Liver (tissue), 9 donors: ENCODE data around the gene ARSB. TPM values are rescaled to one million over a fixed set of nuclear protein-coding genes. Genes with fewer than 3 reads are reported as not detected.

Source experiments
- DNase-seq: peaks from one replicate; pipeline ENCODE4 v3.0.0-alpha.2; 2017; ENCODE audit warnings: low spot score
- H3K27ac ChIP-seq, 2 donors: one replicate each; pipeline ENCODE4 v1.7.0; 2013; ENCODE audit warnings: inconsistent platforms in 2 of 2, low read length in 2 of 2, control low read depth in 1 of 2, low read depth in 1 of 2, mild to moderate bottlenecking in 1 of 2
- H3K27me3 ChIP-seq, 4 donors: one replicate each; pipeline versions ENCODE4 v1.6.1 to v1.7.0; 2013; ENCODE audit warnings: low read length in 3 of 4, inconsistent platforms in 1 of 4, mild to moderate bottlenecking in 1 of 4, moderate library complexity in 1 of 4; ENCODE audit not compliant: control insufficient read depth in 4 of 4, insufficient read depth in 4 of 4
- H3K36me3 ChIP-seq, 4 donors: one replicate each; pipeline versions ENCODE4 v1.6.1 to v1.7.0; 2013; ENCODE audit warnings: low read length in 3 of 4, mild to moderate bottlenecking in 3 of 4, low read depth in 1 of 4, moderate library complexity in 1 of 4; ENCODE audit not compliant: control insufficient read depth in 4 of 4, insufficient read depth in 3 of 4
- H3K4me1 ChIP-seq, 4 donors: one replicate each; pipeline versions ENCODE4 v1.6.1 to v1.7.0; 2013; ENCODE audit warnings: low read length in 3 of 4, mild to moderate bottlenecking in 3 of 4, moderate library complexity in 1 of 4; ENCODE audit not compliant: control insufficient read depth in 4 of 4, insufficient read depth in 4 of 4
- H3K4me3 ChIP-seq, 3 donors: one replicate each; pipeline versions ENCODE4 v1.6.1 to v1.7.0; 2013; ENCODE audit warnings: low read length in 3 of 3, control low read depth in 1 of 3, low read depth in 1 of 3, mild to moderate bottlenecking in 1 of 3
- H3K9ac ChIP-seq, 2 donors: one replicate each; pipeline ENCODE4 v1.7.0; 2013; ENCODE audit warnings: low read length in 2 of 2, mild to moderate bottlenecking in 2 of 2, moderate library complexity in 2 of 2, control low read depth in 1 of 2, low read depth in 1 of 2
- H3K9me3 ChIP-seq, 4 donors: one replicate each; pipeline versions ENCODE4 v1.6.1 to v1.7.0; 2013; ENCODE audit warnings: low read length in 3 of 4; ENCODE audit not compliant: control insufficient read depth in 4 of 4
- EGR1 ChIP-seq, 2 donors: IDR thresholded peaks; 2 replicates each; pipeline ENCODE4 v1.6.1; 2016 to 2018; ENCODE audit warnings: antibody characterized with exemption in 2 of 2, low read depth in 2 of 2
- FOXA2 ChIP-seq: IDR thresholded peaks from 2 replicates; pipeline ENCODE4 v1.6.1; 2016; ENCODE audit warnings: antibody characterized with exemption
- GABPA ChIP-seq, 2 donors: IDR thresholded peaks in 1 of 2; conservative IDR thresholded peaks in 1 of 2; 2 replicates each; pipeline ENCODE4 v1.6.1; 2016; ENCODE audit warnings: antibody characterized with exemption in 2 of 2, mild to moderate bottlenecking in 1 of 2, moderate library complexity in 1 of 2
- HNF4A ChIP-seq, 2 donors: conservative IDR thresholded peaks; 2 replicates each; pipeline ENCODE4 v1.6.1; 2016; ENCODE audit warnings: antibody characterized with exemption in 2 of 2, mild to moderate bottlenecking in 2 of 2
- HNF4G ChIP-seq: IDR thresholded peaks from 2 replicates; pipeline ENCODE4 v1.6.1; 2016; ENCODE audit warnings: antibody characterized with exemption
- JUND ChIP-seq, 2 donors: IDR thresholded peaks; 2 replicates each; pipeline ENCODE4 v1.6.1; 2016; ENCODE audit warnings: antibody characterized with exemption in 2 of 2
- NR2F2 ChIP-seq: IDR thresholded peaks from 2 replicates; pipeline ENCODE4 v1.6.1; 2016; ENCODE audit warnings: antibody characterized with exemption
- RXRA ChIP-seq, 2 donors: IDR thresholded peaks; 2 replicates each; pipeline ENCODE4 v1.6.1; 2017 to 2018; ENCODE audit warnings: antibody characterized with exemption in 2 of 2, mild to moderate bottlenecking in 1 of 2
- SP1 ChIP-seq: IDR thresholded peaks from 2 replicates; pipeline ENCODE4 v1.6.1; 2018; ENCODE audit warnings: antibody characterized with exemption, mild to moderate bottlenecking
- TAF1 ChIP-seq: conservative IDR thresholded peaks from 2 replicates; pipeline ENCODE4 v1.6.1; 2016; ENCODE audit warnings: antibody characterized with exemption, mild to moderate bottlenecking
- ZBTB33 ChIP-seq: IDR thresholded peaks from 2 replicates; pipeline ENCODE4 v1.6.1; 2016; ENCODE audit warnings: antibody characterized with exemption
- WGBS: extraction: QIAGEN DNeasy Blood & Tissue Kit; methylation state at CpG from one replicate; pipeline ENCODE4 v1.1.7; 2013; 5-methylcytosine and 5-hydroxymethylcytosine counted together
- polyA plus RNA-seq, 2 donors: library from polyadenylated mRNA; stranded (reverse) in 1 of 2; unstranded in 1 of 2; fragments of 200-250 nt in 1 of 2; fragments of >200 nt in 1 of 2; fragmentation: Nextera tagmentation in 1 of 2; extraction: Ambion mirVana in 1 of 2; gene quantifications; one replicate each; pipeline versions ENCODE4 v1.2.1 to v1.2.3, GENCODE V29; 2013 to 2015
- total RNA-seq, 2 donors: library from RNA; depleted of rRNA; stranded (reverse); fragments of >200 nt; gene quantifications; one replicate each; pipeline ENCODE4 v1.2.3, GENCODE V29; 2014
- TF ChIP-seq, protein P1 (sequence below): fragments of 150-350 bp; IDR thresholded peaks from 2 replicates; pipeline ENCODE4 v1.5.1; 2017; ENCODE audit warnings: improper control_type of control experiment, low read depth, low read length; ENCODE audit not compliant: missing input control
- donor health status: healthy.
- donor health status: healthy.
- donor health status: healthy.
- donor health status: healthy.
- donor health status: healthy.

Gene ARSB
- total and polyA plus RNA-seq, 4 donors = 3.5 to 26.2 (median 8.7) TPM

GRCh38 chr5:79008362-79008761, 23.3 kb upstream of the ARSB start:
- H3K36me3 ChIP-seq = no peaks in the 10 kb centered on the region
- no peak overlapping the region for H3K9ac ChIP-seq
- H3K27ac ChIP-seq = no peak overlapping the region
- no peak for TF ChIP-seq HNF4G
- TF ChIP-seq, protein P1, sequence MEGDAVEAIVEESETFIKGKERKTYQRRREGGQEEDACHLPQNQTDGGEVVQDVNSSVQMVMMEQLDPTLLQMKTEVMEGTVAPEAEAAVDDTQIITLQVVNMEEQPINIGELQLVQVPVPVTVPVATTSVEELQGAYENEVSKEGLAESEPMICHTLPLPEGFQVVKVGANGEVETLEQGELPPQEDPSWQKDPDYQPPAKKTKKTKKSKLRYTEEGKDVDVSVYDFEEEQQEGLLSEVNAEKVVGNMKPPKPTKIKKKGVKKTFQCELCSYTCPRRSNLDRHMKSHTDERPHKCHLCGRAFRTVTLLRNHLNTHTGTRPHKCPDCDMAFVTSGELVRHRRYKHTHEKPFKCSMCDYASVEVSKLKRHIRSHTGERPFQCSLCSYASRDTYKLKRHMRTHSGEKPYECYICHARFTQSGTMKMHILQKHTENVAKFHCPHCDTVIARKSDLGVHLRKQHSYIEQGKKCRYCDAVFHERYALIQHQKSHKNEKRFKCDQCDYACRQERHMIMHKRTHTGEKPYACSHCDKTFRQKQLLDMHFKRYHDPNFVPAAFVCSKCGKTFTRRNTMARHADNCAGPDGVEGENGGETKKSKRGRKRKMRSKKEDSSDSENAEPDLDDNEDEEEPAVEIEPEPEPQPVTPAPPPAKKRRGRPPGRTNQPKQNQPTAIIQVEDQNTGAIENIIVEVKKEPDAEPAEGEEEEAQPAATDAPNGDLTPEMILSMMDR = no peak
- no peak for TF ChIP-seq RXRA (IDR thresholded peaks at IDR 0.05)
- TF ChIP-seq JUND (IDR thresholded peaks at IDR 0.05) = no peak
- no peak for TF ChIP-seq SP1
- no peak for TF ChIP-seq NR2F2
- no peak for TF ChIP-seq GABPA (IDR thresholded peaks at IDR 0.05 in 1 of 2, conservative IDR thresholded peaks at IDR 0.05 in 1 of 2)
- no peaks in the 10 kb centered on the region for H3K27me3 ChIP-seq
- no peak overlapping the region for H3K4me3 ChIP-seq
- DNase-seq = no peak
- WGBS = 91% methylated on average over 3 of the region's 3 CpGs
- H3K4me1 ChIP-seq = peaks cover 0 to 2% (median 0%) of the 10 kb centered on the region in 4 donors
- no peaks in the 10 kb centered on the region for H3K9me3 ChIP-seq

DNA sequence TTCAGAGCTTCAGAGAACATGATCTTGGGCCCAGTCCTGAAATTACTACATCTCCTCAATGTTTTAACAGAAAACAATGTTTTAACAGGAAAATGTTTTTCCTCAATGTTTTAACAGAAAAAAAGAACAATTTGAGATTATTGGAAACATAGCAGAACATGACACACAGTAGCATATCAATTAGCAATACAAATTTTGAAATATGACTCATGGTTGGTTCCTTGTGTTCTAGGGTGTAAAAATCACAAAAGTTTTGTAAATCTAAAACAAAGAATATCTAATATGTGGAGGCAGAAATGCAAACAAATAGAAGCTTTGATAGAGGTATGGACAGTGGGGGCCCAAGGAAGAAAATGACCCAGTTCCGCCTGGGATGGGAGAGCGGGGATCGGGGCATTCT, 22.8 kb upstream of the ARSB start:
- Histone ChIP-seq H3K27me3 (no peaks in the 10 kb centered on the region), H3K4me3 (no peak overlapping the region), H3K27ac (no peak overlapping the region), H3K9me3 (no peaks in the 10 kb centered on the region), H3K9ac (no peak overlapping the region), H3K36me3 (no peaks in the 10 kb centered on the region), H3K4me1 (peaks cover 0 to 2% (median 0%) of the 10 kb centered on the region in 4 donors)
- TF ChIP-seq RXRA (IDR thresholded peaks at IDR 0.05) = no peak
- 82% methylated on average over 3 of the region's 3 CpGs for WGBS
- DNase-seq = no peak

DNA sequence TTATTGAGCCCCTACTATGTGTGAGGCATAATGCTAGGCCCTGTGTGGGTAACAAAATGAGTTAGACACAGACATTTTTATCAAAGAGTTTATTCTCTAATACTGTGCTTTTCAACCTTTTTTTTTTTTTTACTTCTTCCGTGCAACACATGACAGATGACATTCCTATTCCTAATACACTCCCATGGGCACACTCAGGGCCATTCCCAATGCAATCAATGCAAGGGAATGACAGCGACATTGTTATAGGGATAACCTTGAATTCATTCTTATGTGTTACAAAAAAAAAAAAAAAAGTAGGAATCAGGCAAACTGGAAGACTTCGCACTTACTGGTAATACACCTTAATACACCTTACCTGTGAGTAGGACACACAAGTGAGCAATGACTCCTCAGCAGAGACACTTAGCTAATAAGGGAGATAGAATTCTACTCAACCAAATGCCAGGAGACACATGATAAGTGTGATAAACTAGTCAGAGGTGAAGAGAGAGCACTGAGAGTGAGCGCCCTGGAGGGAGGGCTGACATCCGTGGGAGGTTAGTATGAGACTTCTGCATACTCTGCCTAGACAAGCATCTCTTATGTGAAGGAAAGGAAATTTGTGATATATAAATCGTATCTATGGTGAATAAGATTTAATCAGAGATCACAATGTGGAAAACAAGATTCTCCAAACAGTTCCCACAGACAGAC, 21.0 kb upstream of the ARSB start:
- H3K27me3 ChIP-seq = no peaks in the 10 kb centered on the region
- peaks cover 0 to 3% (median 0%) of the 10 kb centered on the region in 4 donors for H3K4me1 ChIP-seq
- no peak overlapping the region for H3K27ac ChIP-seq
- H3K9ac ChIP-seq = no peak overlapping the region
- H3K4me3 ChIP-seq = no peak overlapping the region
- no peak for TF ChIP-seq SP1
- no peak for TF ChIP-seq FOXA2
- no peak for TF ChIP-seq ZBTB33
- no peak for TF ChIP-seq GABPA (IDR thresholded peaks at IDR 0.05 in 1 of 2, conservative IDR thresholded peaks at IDR 0.05 in 1 of 2)
- TF ChIP-seq HNF4A (conservative IDR thresholded peaks at IDR 0.05) = no peak
- no peak for TF ChIP-seq TAF1
- TF ChIP-seq NR2F2 = no peak
- TF ChIP-seq, protein P1 = no peak
- no peak for TF ChIP-seq EGR1 (IDR thresholded peaks at IDR 0.05; ENCODE audit: low read depth in 2 of 2)
- no peaks in the 10 kb centered on the region for H3K36me3 ChIP-seq
- no peaks in the 10 kb centered on the region for H3K9me3 ChIP-seq
- 94% methylated on average over 6 of the region's 6 CpGs for WGBS
- DNase-seq = no peak
